ENCODE results near the gene ELAVL4. TPM values are rescaled to one million over a fixed set of nuclear protein-coding genes. Genes with fewer than 3 reads are reported as not detected.

The ELAVL4 gene
- total and polyA plus RNA-seq, 2 of the 8 experiments (the other 6 are each of a cell fraction or from before 2014, with no cell fraction given), result 0.21 to 0.89 TPM

- POLR2A ChIA-PET (ENCODE audit: partially characterized antibody), result no interaction called here
- no peak for TF ChIP-seq SAP30 (IDR thresholded peaks at IDR 0.05; ENCODE audit: insufficient read depth, insufficient replicate concordance, low read length)
- TF ChIP-seq CBX8 (IDR thresholded peaks at IDR 0.05; ENCODE audit: borderline replicate concordance, low read depth, low read length), result no peak
- no peak for TF ChIP-seq SIX5 (IDR thresholded peaks at IDR 0.05; ENCODE audit: low read depth, low read length)
- no peak for TF ChIP-seq KDM5A (IDR thresholded peaks at IDR 0.05; ENCODE audit: low read length)
- TF ChIP-seq, protein P1, sequence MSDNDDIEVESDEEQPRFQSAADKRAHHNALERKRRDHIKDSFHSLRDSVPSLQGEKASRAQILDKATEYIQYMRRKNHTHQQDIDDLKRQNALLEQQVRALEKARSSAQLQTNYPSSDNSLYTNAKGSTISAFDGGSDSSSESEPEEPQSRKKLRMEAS (IDR thresholded peaks at IDR 0.05), result no peak
- TF ChIP-seq, protein P2, sequence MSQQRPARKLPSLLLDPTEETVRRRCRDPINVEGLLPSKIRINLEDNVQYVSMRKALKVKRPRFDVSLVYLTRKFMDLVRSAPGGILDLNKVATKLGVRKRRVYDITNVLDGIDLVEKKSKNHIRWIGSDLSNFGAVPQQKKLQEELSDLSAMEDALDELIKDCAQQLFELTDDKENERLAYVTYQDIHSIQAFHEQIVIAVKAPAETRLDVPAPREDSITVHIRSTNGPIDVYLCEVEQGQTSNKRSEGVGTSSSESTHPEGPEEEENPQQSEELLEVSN (IDR thresholded peaks at IDR 0.05), result no peak
- TF ChIP-seq SIN3A (conservative IDR thresholded peaks at IDR 0.05 in 1 of 2, IDR thresholded peaks at IDR 0.05 in 1 of 2; ENCODE audit: low read depth in 1 of 2, low read length in 2 of 2), result no peak
- TF ChIP-seq POU5F1 (IDR thresholded peaks at IDR 0.05; ENCODE audit: low read depth, low read length), result no peak
- TF ChIP-seq CREB1 (IDR thresholded peaks at IDR 0.05), result no peak
- no peak for TF ChIP-seq SIRT6 (IDR thresholded peaks at IDR 0.05; ENCODE audit: low read length)
- TF ChIP-seq TAF7 (optimal IDR thresholded peaks at IDR 0.05; ENCODE audit: borderline replicate concordance, low read depth, low read length), result no peak
- TF ChIP-seq ZNF274 (IDR thresholded peaks at IDR 0.05; ENCODE audit: borderline replicate concordance, extremely low read depth, low read length), result no peak
- no peak for TF ChIP-seq POLR2A (IDR thresholded peaks at IDR 0.05; ENCODE audit: control extremely low read depth in 1 of 2, low read depth in 2 of 2, low read length in 2 of 2)
- no peak for TF ChIP-seq RBBP5 (IDR thresholded peaks at IDR 0.05; ENCODE audit: borderline replicate concordance, low read depth, low read length)
- Histone ChIP-seq H2BK20ac (ENCODE audit: low read length) (no peak overlapping the region), H2AK5ac (ENCODE audit: low read depth, low read length) (no peak overlapping the region), H3K23ac (ENCODE audit: insufficient read length) (no peak overlapping the region), H4K91ac (replicated peaks; ENCODE audit: insufficient read length, low read length) (no peak overlapping the region), H2BK12ac (ENCODE audit: low read depth, low read length) (no peak overlapping the region), H3K27ac (ENCODE audit: low read depth, low read length) (no peak overlapping the region), H4K20me1 (replicated peaks in 1 of 2; ENCODE audit: control insufficient read depth in 1 of 2, insufficient read depth in 2 of 2, low read length in 2 of 2) (no peaks in the 10 kb centered on the region), H2BK15ac (ENCODE audit: low read length) (no peak overlapping the region), H3K36me3 (ENCODE audit: control insufficient read depth in 2 of 4, insufficient read depth in 4 of 4, low read length in 3 of 4) (no peaks in the 10 kb centered on the region), H4K8ac (ENCODE audit: extremely low read depth, insufficient read depth, low read length) (no peak overlapping the region), H2BK120ac (replicated peaks; ENCODE audit: low read depth, low read length) (no peak overlapping the region), H3K79me2 (ENCODE audit: control insufficient read depth in 1 of 2, insufficient read depth in 2 of 2, low read length in 2 of 2) (no peaks in the 10 kb centered on the region), H3K9me3 (ENCODE audit: insufficient read depth in 2 of 2, low read depth in 1 of 2, low read length in 1 of 2) (no peaks in the 10 kb centered on the region), H3K14ac (ENCODE audit: insufficient read length) (no peak overlapping the region), H3K4me1 (replicated peaks in 1 of 4; ENCODE audit: control insufficient read depth in 3 of 4, insufficient read depth in 4 of 4, low read length in 3 of 4) (no peaks in the 10 kb centered on the region), H2BK5ac (ENCODE audit: low read depth, low read length) (no peak overlapping the region), H3K27me3 (replicated peaks in 1 of 4; ENCODE audit: control insufficient read depth in 3 of 4, extremely low read depth in 1 of 4, insufficient read depth in 3 of 4, low read length in 3 of 4) (no peaks in the 10 kb centered on the region), H3K79me1 (ENCODE audit: low read depth, low read length) (no peaks in the 10 kb centered on the region), H2AFZ (ENCODE audit: low read length) (no peak overlapping the region), H3K4me3 (ENCODE audit: extremely low read depth in 1 of 4, insufficient read depth in 2 of 4, low read depth in 3 of 4, low read length in 4 of 4) (no peak overlapping the region), H3K4ac (replicated peaks; ENCODE audit: insufficient read length, low read depth, low read length) (no peak overlapping the region), H3K23me2 (ENCODE audit: low read depth, low read length) (no peaks in the 10 kb centered on the region; the same call in 1 of the 2 replicates), H3K9ac (replicated peaks in 1 of 4; ENCODE audit: extremely low read depth in 1 of 4, low read depth in 3 of 4, low read length in 3 of 4) (no peak overlapping the region), H4K5ac (ENCODE audit: insufficient read length, low read depth, low read length) (no peak overlapping the region), H3K4me2 (ENCODE audit: insufficient read depth in 1 of 2, low read depth in 2 of 2, low read length in 2 of 2) (no peak overlapping the region), H3K56ac (replicated peaks; ENCODE audit: insufficient read length, low read depth, low read length) (no peak overlapping the region), H3K18ac (ENCODE audit: extremely low read depth, low read length) (no peak overlapping the region)
- no peak for DNase-seq (ENCODE audit: low read depth in 1 of 2, low spot score in 2 of 2)
- FAIRE-seq, result no peak
- WGBS, 2 experiments (ENCODE audit: extremely low coverage in 1 of 2, insufficient coverage in 1 of 2, insufficient read length in 1 of 2, insufficient replicate concordance in 2 of 2, low coverage in 1 of 2, low lambda C conversion rate in 2 of 2, missing lambda C conversion rate in 1 of 2), result 78% methylated on average over 2 of the region's 2 CpGs; no CpG with 5 or more reads in 1 of the 2 experiments
- CTCF ChIA-PET (ENCODE audit: partially characterized antibody), result no interaction called here
Measured at GRCh38 chr1:50208315-50208714, 99.6 kb downstream of the ELAVL4 start.
